SK-N-SH (cell line): ENCODE measurements around the gene PRMT7. TPM values are rescaled to one million over a fixed set of nuclear protein-coding genes. Genes with fewer than 3 reads are reported as not detected.

Experiments used
- CTCF ChIA-PET: fragments of 300-600, 350-600 bp; formaldehyde crosslinking; extraction: SDS; loops from one replicate; lab custom pipeline; 2021; lab: Yijun Ruan, JAX
- POLR2A ChIA-PET: fragments of 350-600 bp; sonication (Branson Sonifier 250); formaldehyde crosslinking; extraction: SDS; loops from one replicate; lab custom pipeline; 2020; ENCODE audit warnings: antibody characterized with exemption, inconsistent platforms; lab: Yijun Ruan, JAX
- DNase-seq: peaks from one replicate; pipeline ENCODE4 v3.0.0; 2012
- H2AFZ ChIP-seq: fragments of 200-600 bp; sonication (generic); 2 replicates; pipeline ENCODE4 v1.8.1; 2016; ENCODE audit warnings: antibody characterized with exemption, mild to moderate bottlenecking, low read depth
- H3F3A ChIP-seq: fragments of 200-600 bp; sonication (generic); replicated peaks from 2 replicates; pipeline ENCODE3; 2016; ENCODE audit warnings: antibody characterized with exemption, mild to moderate bottlenecking; ENCODE audit not compliant: insufficient read depth
- H3K27ac ChIP-seq, 2 experiments: fragments of 200-500 bp in 1 of 2; fragments of 200-600 bp in 1 of 2; sonication (Bioruptor generic) in 1 of 2; sonication (generic), shearing (Covaris generic) in 1 of 2; 2 replicates each; pipeline versions ENCODE4 v1.5.1 to v1.6.1; 2014 to 2016; ENCODE audit warnings: low read depth in 2 of 2, inconsistent platforms in 1 of 2, low read length in 1 of 2, mild to moderate bottlenecking in 1 of 2, mixed read lengths in 1 of 2
- H3K27me3 ChIP-seq: fragments of 200-600 bp; sonication (generic), shearing (Covaris generic); 2 replicates; pipeline ENCODE4 v1.6.1; 2016; ENCODE audit warnings: mixed run types; ENCODE audit not compliant: insufficient read depth
- H3K36me3 ChIP-seq, 2 experiments: fragments of 200-500 bp in 1 of 2; fragments of 200-600 bp in 1 of 2; sonication (Bioruptor generic) in 1 of 2; sonication (generic) in 1 of 2; replicated peaks in 1 of 2; 2 replicates each; pipeline versions ENCODE3 to v1.5.1; 2014 to 2016; ENCODE audit warnings: low read length in 1 of 2, mild to moderate bottlenecking in 1 of 2; ENCODE audit not compliant: insufficient read depth in 2 of 2, control insufficient read depth in 1 of 2
- H3K4me1 ChIP-seq, 2 experiments: fragments of 200-500 bp in 1 of 2; fragments of 200-600 bp in 1 of 2; sonication (Bioruptor generic) in 1 of 2; sonication (generic), shearing (Covaris generic) in 1 of 2; 2 replicates each; pipeline versions ENCODE4 v1.5.1 to v1.6.1; 2014 to 2016; ENCODE audit warnings: low read depth in 1 of 2, low read length in 1 of 2, mixed run types in 1 of 2; ENCODE audit not compliant: insufficient read depth in 2 of 2, control insufficient read depth in 1 of 2
- H3K4me2 ChIP-seq: fragments of 200-600 bp; sonication (generic), shearing (Covaris generic); 2 replicates; pipeline ENCODE4 v1.6.1; 2017; ENCODE audit warnings: mixed run types
- H3K4me3 ChIP-seq, 2 experiments: fragments of 200-500 bp in 1 of 2; fragments of 200-600 bp in 1 of 2; sonication (Bioruptor generic) in 1 of 2; sonication (generic), shearing (Covaris generic) in 1 of 2; 2 replicates each; pipeline versions ENCODE4 v1.5.1 to v1.8.1; 2014 to 2016; ENCODE audit warnings: low read depth in 2 of 2, inconsistent platforms in 1 of 2, low read length in 1 of 2, mild to moderate bottlenecking in 1 of 2, mixed read lengths in 1 of 2, moderate library complexity in 1 of 2
- H3K79me2 ChIP-seq: fragments of 200-600 bp; sonication (generic); 2 replicates; pipeline ENCODE4 v1.8.1; 2017; ENCODE audit warnings: mild to moderate bottlenecking; ENCODE audit not compliant: insufficient read depth
- H3K9ac ChIP-seq: fragments of 200-600 bp; sonication (generic); 2 replicates; pipeline ENCODE4 v1.6.1; 2017; ENCODE audit warnings: mixed run types
- H3K9me2 ChIP-seq: fragments of 200-600 bp; sonication (generic); 2 replicates; pipeline ENCODE4 v1.6.1; 2017; ENCODE audit warnings: mixed run types
- H3K9me3 ChIP-seq: fragments of 200-600 bp; sonication (generic); 2 replicates; pipeline ENCODE4 v1.6.1; 2017; ENCODE audit warnings: mixed run types, mild to moderate bottlenecking, moderate library complexity
- H4K20me1 ChIP-seq: fragments of 200-600 bp; sonication (generic); 2 replicates; pipeline ENCODE4 v1.6.1; 2017; ENCODE audit warnings: mild to moderate bottlenecking, mixed run types; ENCODE audit not compliant: insufficient read depth
- ELF1 ChIP-seq: IDR thresholded peaks from 2 replicates; pipeline ENCODE4 v1.4.0; 2012
- FOXJ3 ChIP-seq: sonication (generic); formaldehyde crosslinking; IDR thresholded peaks from 2 replicates; pipeline ENCODE4 v1.5.1; 2020; ENCODE audit warnings: mild to moderate bottlenecking, missing genetic modification reagents
- FOXM1 ChIP-seq: IDR thresholded peaks from 2 replicates; pipeline ENCODE4 v1.4.0; 2012; ENCODE audit warnings: low read depth, mild to moderate bottlenecking
- IRF3 ChIP-seq: fragments of 150-350 bp; IDR thresholded peaks from 2 replicates; pipeline ENCODE4 v1.6.1; 2016; ENCODE audit warnings: mild to moderate bottlenecking, low read depth, low read length
- JUND ChIP-seq: IDR thresholded peaks from 2 replicates; pipeline ENCODE4 v1.4.0; 2012
- MAX ChIP-seq: IDR thresholded peaks from 2 replicates; pipeline ENCODE4 v1.4.0; 2012; ENCODE audit warnings: low read depth
- MXI1 ChIP-seq: IDR thresholded peaks from 2 replicates; pipeline ENCODE4 v1.6.1; 2012; ENCODE audit warnings: mild to moderate bottlenecking, low read depth, low read length, improper control_type of control experiment
- RAD21 ChIP-seq: IDR thresholded peaks from 2 replicates; pipeline ENCODE4 v1.6.1; 2012; ENCODE audit warnings: mild to moderate bottlenecking, low read length
- RCOR1 ChIP-seq: fragments of 150-350 bp; IDR thresholded peaks from 2 replicates; pipeline ENCODE4 v1.6.1; 2017; ENCODE audit warnings: antibody characterized with exemption, low read length
- RFX5 ChIP-seq: IDR thresholded peaks from 2 replicates; pipeline ENCODE4 v1.6.1; 2012; ENCODE audit warnings: mild to moderate bottlenecking, improper control_type of control experiment, low read length
- RXRA ChIP-seq: IDR thresholded peaks from 2 replicates; pipeline ENCODE4 v1.4.0; 2012; ENCODE audit warnings: low read depth, mild to moderate bottlenecking, borderline replicate concordance
- SIN3A ChIP-seq: IDR thresholded peaks from 2 replicates; pipeline ENCODE4 v1.6.1; 2012; ENCODE audit warnings: low read depth, mild to moderate bottlenecking, low read length, moderate library complexity, borderline replicate concordance
- SMC3 ChIP-seq: IDR thresholded peaks from 2 replicates; pipeline ENCODE4 v1.6.1; 2012; ENCODE audit warnings: low read depth, low read length, improper control_type of control experiment
- TCF12 ChIP-seq: IDR thresholded peaks from 2 replicates; pipeline ENCODE4 v1.4.0; 2012
- USF1 ChIP-seq: IDR thresholded peaks from 2 replicates; pipeline ENCODE4 v1.4.0; 2012; ENCODE audit warnings: low read depth, borderline replicate concordance
- YY1 ChIP-seq: IDR thresholded peaks from 2 replicates; pipeline ENCODE4 v1.4.0; 2012; ENCODE audit warnings: low read depth, mild to moderate bottlenecking
- ZBTB33 ChIP-seq: IDR thresholded peaks from 2 replicates; pipeline ENCODE4 v1.4.0; 2012; ENCODE audit warnings: low read depth, borderline replicate concordance
- WGBS: methylation state at CpG from one replicate; pipeline ENCODE4 v1.1.6; 2017; ENCODE audit warnings: low lambda C conversion rate; 5-methylcytosine and 5-hydroxymethylcytosine counted together
- polyA plus RNA-seq, 3 experiments: library from polyadenylated mRNA; depleted of rRNA; stranded (reverse); fragments of >200 nt; gene quantifications; 2 replicates each; pipeline ENCODE4 v1.2.3, GENCODE V29; 2012
- TF ChIP-seq, protein P1 (sequence below): IDR thresholded peaks from 2 replicates; pipeline ENCODE4; 2012
- TF ChIP-seq, protein P2 (sequence below): fragments of 150-350 bp; IDR thresholded peaks from 2 replicates; pipeline ENCODE4 v1.6.1; 2017; ENCODE audit warnings: antibody characterized with exemption, low read length, low read depth, borderline replicate concordance

The PRMT7 gene
- polyA plus RNA-seq, 1 of the 3 experiments (the other 2 are of a cell fraction), result 46.0 TPM

DNA sequence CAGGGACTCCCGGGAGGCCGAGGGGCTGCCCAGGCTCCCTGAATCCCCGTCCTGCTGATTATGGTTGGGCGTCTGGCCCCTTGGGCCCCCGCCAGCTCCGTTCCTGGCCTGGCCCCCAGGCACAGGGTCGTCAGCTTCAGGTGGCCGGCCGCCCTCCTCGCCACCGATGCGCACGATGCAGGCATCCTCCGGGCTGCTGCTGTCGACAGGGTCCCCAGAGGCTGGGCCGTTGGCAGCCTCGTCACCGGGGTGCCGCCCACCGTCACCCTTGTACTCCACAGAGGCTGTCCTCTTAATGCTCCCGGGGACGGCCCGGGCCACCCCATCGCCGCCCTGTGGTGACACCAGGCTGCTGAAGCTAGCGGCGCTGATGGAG, 60.4 kb downstream of the PRMT7 start:
- H2AFZ ChIP-seq, result no peak overlapping the region
- H3K9me3 ChIP-seq, result no peaks in the 10 kb centered on the region
- 83% methylated on average over 10 of the region's 27 CpGs for WGBS
- POLR2A ChIA-PET, result no interaction called here
- H3K4me1 ChIP-seq, result peaks cover 0 to 18% of the 10 kb centered on the region in 2 experiments; a peak in 1 of 4 replicates
- TF ChIP-seq, protein P1, sequence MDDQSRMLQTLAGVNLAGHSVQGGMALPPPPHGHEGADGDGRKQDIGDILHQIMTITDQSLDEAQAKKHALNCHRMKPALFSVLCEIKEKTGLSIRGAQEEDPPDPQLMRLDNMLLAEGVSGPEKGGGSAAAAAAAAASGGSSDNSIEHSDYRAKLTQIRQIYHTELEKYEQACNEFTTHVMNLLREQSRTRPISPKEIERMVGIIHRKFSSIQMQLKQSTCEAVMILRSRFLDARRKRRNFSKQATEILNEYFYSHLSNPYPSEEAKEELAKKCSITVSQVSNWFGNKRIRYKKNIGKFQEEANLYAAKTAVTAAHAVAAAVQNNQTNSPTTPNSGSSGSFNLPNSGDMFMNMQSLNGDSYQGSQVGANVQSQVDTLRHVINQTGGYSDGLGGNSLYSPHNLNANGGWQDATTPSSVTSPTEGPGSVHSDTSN, result no peak
- TF ChIP-seq MXI1 (no peak), IRF3 (no peak), RCOR1 (no peak), TCF12 (no peak), ELF1 (no peak), MAX (no peak), RFX5 (no peak), YY1 (no peak), RAD21 (no peak), JUND (no peak), RXRA (no peak), SMC3 (no peak), FOXM1 (no peak), USF1 (no peak), ZBTB33 (no peak), SIN3A (no peak), FOXJ3 (CRISPR knock-in tag) (no peak)
- TF ChIP-seq, protein P2, sequence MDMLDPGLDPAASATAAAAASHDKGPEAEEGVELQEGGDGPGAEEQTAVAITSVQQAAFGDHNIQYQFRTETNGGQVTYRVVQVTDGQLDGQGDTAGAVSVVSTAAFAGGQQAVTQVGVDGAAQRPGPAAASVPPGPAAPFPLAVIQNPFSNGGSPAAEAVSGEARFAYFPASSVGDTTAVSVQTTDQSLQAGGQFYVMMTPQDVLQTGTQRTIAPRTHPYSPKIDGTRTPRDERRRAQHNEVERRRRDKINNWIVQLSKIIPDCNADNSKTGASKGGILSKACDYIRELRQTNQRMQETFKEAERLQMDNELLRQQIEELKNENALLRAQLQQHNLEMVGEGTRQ, result no peak
- TF ChIP-seq, all 33 proteins: peak for 0
- CTCF ChIA-PET, result interaction anchor here (1.0 to 2.3 kb wide), 6 partner anchors 8 to 157 kb away, joined by 3 to 9 read pairs (median 6); no protein-coding TSS in a partner anchor
- DNase-seq, result no peak
- no peaks in the 10 kb centered on the region for H3K27me3 ChIP-seq
- no peak overlapping the region for H3K4me3 ChIP-seq
- no peaks in the 10 kb centered on the region for H3K36me3 ChIP-seq
- H3K27ac ChIP-seq, result no peak overlapping the region
- H4K20me1 ChIP-seq, result no peaks in the 10 kb centered on the region
- no peak overlapping the region for H3K9ac ChIP-seq
- no peak overlapping the region for H3K4me2 ChIP-seq
- H3K9me2 ChIP-seq, result no peaks in the 10 kb centered on the region
- no peaks in the 10 kb centered on the region for H3F3A ChIP-seq
- H3K79me2 ChIP-seq, result no peaks in the 10 kb centered on the region
